A673 (cell line): ENCODE results near the gene COLEC12. TPM values are rescaled to one million over a fixed set of nuclear protein-coding genes. Genes with fewer than 3 reads are reported as not detected.

Source experiments
- BruUV-seq: library from RNA; stranded (reverse); fragments of 400-500 nt; replicated peaks from 2 replicates; lab custom pipeline; 2021; lab: Mats Ljungman, UMichigan
- CTCF ChIA-PET: fragments of 300-600 bp; sonication (Branson Sonifier 250); formaldehyde crosslinking; loops from one replicate; lab custom pipeline; 2022; ENCODE audit warnings: antibody characterized with exemption; lab: Charles Lee
- POLR2A ChIA-PET: fragments of 300-600 bp; sonication (Branson Sonifier 250); formaldehyde crosslinking; loops from one replicate; lab custom pipeline; 2022; ENCODE audit warnings: antibody characterized with exemption; ENCODE audit not compliant: low non-redundant PET; lab: Charles Lee
- DNase-seq: peaks from one replicate; pipeline ENCODE4 v3.0.0-alpha.2; 2015; ENCODE audit warnings: low spot score
- H3K27ac ChIP-seq: fragments of 200-600 bp; sonication (generic); 2 replicates; pipeline ENCODE4 v1.5.1; 2016; ENCODE audit warnings: mixed run types, low read depth, mild to moderate bottlenecking, mixed read lengths, antibody characterized with exemption, low read length; ENCODE audit not compliant: poor library complexity, severe bottlenecking
- H3K27me3 ChIP-seq: fragments of 200-600 bp; sonication (generic); replicated peaks from 2 replicates; pipeline ENCODE4 v1.6.1; 2017; ENCODE audit warnings: mixed run types, low read depth, mild to moderate bottlenecking, mixed read lengths, antibody characterized with exemption, low read length; ENCODE audit not compliant: insufficient read depth, poor library complexity
- H3K36me3 ChIP-seq: fragments of 200-600 bp; sonication (generic); 2 replicates; pipeline ENCODE4 v1.6.1; 2016; ENCODE audit warnings: mixed run types, mild to moderate bottlenecking, mixed read lengths, antibody characterized with exemption, low read length; ENCODE audit not compliant: insufficient read depth, poor library complexity, severe bottlenecking
- H3K4me1 ChIP-seq: fragments of 200-600 bp; sonication (generic); 2 replicates; pipeline ENCODE4 v1.6.1; 2017; ENCODE audit warnings: mixed run types, mild to moderate bottlenecking, mixed read lengths, antibody characterized with exemption, low read length; ENCODE audit not compliant: insufficient read depth, poor library complexity, severe bottlenecking
- H3K4me3 ChIP-seq: fragments of 200-600 bp; sonication (generic); 2 replicates; pipeline ENCODE4 v1.5.1; 2016; ENCODE audit warnings: low read depth, mixed run types, mild to moderate bottlenecking, mixed read lengths, low read length; ENCODE audit not compliant: poor library complexity, severe bottlenecking
- H3K9me3 ChIP-seq: fragments of 200-600 bp; sonication (generic); 2 replicates; pipeline ENCODE4 v1.6.1; 2016; ENCODE audit warnings: mixed run types, low read depth, mild to moderate bottlenecking, mixed read lengths, antibody characterized with exemption, low read length; ENCODE audit not compliant: poor library complexity, severe bottlenecking
- EZH2 ChIP-seq: fragments of 200-600 bp; sonication (generic); IDR thresholded peaks from 2 replicates; pipeline ENCODE4 v1.6.1; 2017; ENCODE audit warnings: borderline replicate concordance, low read depth, mild to moderate bottlenecking, mixed read lengths, antibody characterized with exemption, low read length; ENCODE audit not compliant: poor library complexity, severe bottlenecking
- intact Hi-C: fragments of 100-400 bp; cut with micrococcal nuclease; formaldehyde crosslinking; loops from one replicate; pipeline ENCODE4 v1.10.0; 2022; ENCODE audit not compliant: unreplicated experiment
- total RNA-seq: library from RNA; stranded (reverse); gene quantifications from 2 replicates; pipeline ENCODE4 v1.2.3, GENCODE V29; 2021
- TF ChIP-seq, protein P1 (sequence below): fragments of 300-800, 200-600 bp; sonication (generic); conservative IDR thresholded peaks from 2 replicates; pipeline ENCODE4 v1.5.1; 2017; ENCODE audit warnings: low read depth, mild to moderate bottlenecking, antibody characterized with exemption, low read length, moderate library complexity, mixed read lengths

COLEC12 gene
- total RNA-seq, 1 experiment from 2014 or later = 0.86 TPM

- POLR2A ChIA-PET = no interaction called here
- Histone ChIP-seq H3K9me3 (no peaks in the 10 kb centered on the region), H3K27ac (no peak overlapping the region), H3K36me3 (no peaks in the 10 kb centered on the region), H3K4me3 (no peak overlapping the region), H3K27me3 (no peaks in the 10 kb centered on the region), H3K4me1 (peaks cover 7% of the 10 kb centered on the region)
- no TSS peak for BruUV-seq
- DNase-seq = no peak
- CTCF ChIA-PET = no interaction called here
- intact Hi-C loops = no loop called here
- no peak for TF ChIP-seq EZH2
- TF ChIP-seq, protein P1, sequence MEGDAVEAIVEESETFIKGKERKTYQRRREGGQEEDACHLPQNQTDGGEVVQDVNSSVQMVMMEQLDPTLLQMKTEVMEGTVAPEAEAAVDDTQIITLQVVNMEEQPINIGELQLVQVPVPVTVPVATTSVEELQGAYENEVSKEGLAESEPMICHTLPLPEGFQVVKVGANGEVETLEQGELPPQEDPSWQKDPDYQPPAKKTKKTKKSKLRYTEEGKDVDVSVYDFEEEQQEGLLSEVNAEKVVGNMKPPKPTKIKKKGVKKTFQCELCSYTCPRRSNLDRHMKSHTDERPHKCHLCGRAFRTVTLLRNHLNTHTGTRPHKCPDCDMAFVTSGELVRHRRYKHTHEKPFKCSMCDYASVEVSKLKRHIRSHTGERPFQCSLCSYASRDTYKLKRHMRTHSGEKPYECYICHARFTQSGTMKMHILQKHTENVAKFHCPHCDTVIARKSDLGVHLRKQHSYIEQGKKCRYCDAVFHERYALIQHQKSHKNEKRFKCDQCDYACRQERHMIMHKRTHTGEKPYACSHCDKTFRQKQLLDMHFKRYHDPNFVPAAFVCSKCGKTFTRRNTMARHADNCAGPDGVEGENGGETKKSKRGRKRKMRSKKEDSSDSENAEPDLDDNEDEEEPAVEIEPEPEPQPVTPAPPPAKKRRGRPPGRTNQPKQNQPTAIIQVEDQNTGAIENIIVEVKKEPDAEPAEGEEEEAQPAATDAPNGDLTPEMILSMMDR = no peak
Observed at GRCh38 chr18:486929-487740, 13.4 kb downstream of the COLEC12 start.

GRCh38 chr18:484749-485464, 15.6 kb downstream of the COLEC12 start:
- DNase-seq = no peak
- Histone ChIP-seq H3K27ac (no peak overlapping the region), H3K27me3 (no peaks in the 10 kb centered on the region), H3K9me3 (no peaks in the 10 kb centered on the region), H3K4me3 (no peak overlapping the region), H3K36me3 (no peaks in the 10 kb centered on the region), H3K4me1 (peaks cover 7% of the 10 kb centered on the region)
- BruUV-seq = no TSS peak
- ChIA-PET POLR2A (no interaction called here), CTCF (no interaction called here)
- TF ChIP-seq, protein P1 = no peak
- no peak for TF ChIP-seq EZH2
- intact Hi-C loops = no loop called here

DNA sequence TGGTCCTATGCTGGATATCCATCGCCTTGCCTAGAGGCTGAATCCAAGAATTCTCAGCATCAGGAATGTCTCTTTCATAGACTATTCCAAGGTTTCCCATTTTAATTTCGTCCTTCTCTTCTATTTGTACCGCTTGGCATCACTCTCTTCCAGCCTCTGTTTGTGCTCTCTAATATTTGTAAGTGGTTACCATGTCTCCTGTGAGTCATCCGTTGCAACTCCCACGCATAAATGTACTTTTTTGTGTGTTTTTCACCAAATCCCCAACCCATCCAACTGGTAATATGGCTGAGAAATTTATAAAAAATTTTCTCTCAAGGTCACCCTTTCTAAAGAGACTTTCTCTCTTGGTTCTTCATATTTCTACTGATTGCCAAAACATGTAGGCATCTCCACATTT, 21.8 kb downstream of the COLEC12 start:
- H3K27ac ChIP-seq = no peak overlapping the region
- H3K27me3 ChIP-seq = no peaks in the 10 kb centered on the region
- no peaks in the 10 kb centered on the region for H3K4me1 ChIP-seq
- DNase-seq = no peak
- BruUV-seq = no TSS peak
- intact Hi-C loops = no loop called here
- ChIA-PET POLR2A (no interaction called here), CTCF (no interaction called here)
- no peak for TF ChIP-seq EZH2
- TF ChIP-seq, protein P1 = no peak
- H3K4me3 ChIP-seq = no peak overlapping the region
- H3K36me3 ChIP-seq = no peaks in the 10 kb centered on the region
- no peaks in the 10 kb centered on the region for H3K9me3 ChIP-seq
